Heart right ventricle (tissue), 16 donors: Measurements from ENCODE around the gene CCDC40. TPM values are rescaled to one million over a fixed set of nuclear protein-coding genes. Genes with fewer than 3 reads are reported as not detected.
A peak's percentile ranks its signal among the peaks of the same experiment; 100 is the strongest.

Source experiments
- ATAC-seq, 8 donors: fragments of 200-7000 bp; cut with Tn5 transposase; one replicate each; pipeline ENCODE4 v1.9.1; 2020; ENCODE audit warnings: mild to moderate bottlenecking in 8 of 8, moderate library complexity in 8 of 8, moderate number of reproducible peaks in 1 of 8
- DNase-seq, 2 donors: peaks; one replicate each; pipeline ENCODE4 v3.0.0-alpha.2; 2020
- H3K27ac ChIP-seq, 10 donors: fragments of 200-600 bp; sonication (generic) in 2 of 10; one replicate each; pipeline versions ENCODE4 v1.5.0 to v1.8.0; 2020 to 2022; ENCODE audit warnings: mild to moderate bottlenecking in 3 of 10
- H3K27me3 ChIP-seq, 7 donors: fragments of 200-600 bp; one replicate each; pipeline ENCODE4 v1.8.0; 2021 to 2022; ENCODE audit warnings: mild to moderate bottlenecking in 2 of 7
- H3K36me3 ChIP-seq, 9 donors: fragments of 200-600 bp; sonication (generic) in 1 of 9; one replicate each; pipeline versions ENCODE4 v1.5.0 to v1.8.0; 2020 to 2022; ENCODE audit warnings: mild to moderate bottlenecking in 2 of 9
- H3K4me1 ChIP-seq, 9 donors: fragments of 200-600 bp; sonication (generic) in 1 of 9; one replicate each; pipeline versions ENCODE4 v1.5.0 to v1.8.0; 2020 to 2022; ENCODE audit warnings: mild to moderate bottlenecking in 4 of 9
- H3K4me3 ChIP-seq, 10 donors: fragments of 200-600 bp; sonication (generic) in 2 of 10; one replicate each; pipeline versions ENCODE4 v1.5.0 to v1.8.0; 2020 to 2022; ENCODE audit warnings: mild to moderate bottlenecking in 7 of 10, moderate library complexity in 2 of 10
- H3K9me3 ChIP-seq, 11 donors: fragments of 200-600 bp in 10 of 11; sonication (generic) in 2 of 11; one replicate each; pipeline versions ENCODE4 v1.5.0 to v1.8.0; 2013 to 2022; ENCODE audit warnings: mild to moderate bottlenecking in 2 of 11, control low read depth in 1 of 11, moderate library complexity in 1 of 11
- WGBS, 2 donors: extraction: QIAGEN DNeasy Blood & Tissue Kit; methylation state at CpG; one replicate each; pipeline ENCODE4 v1.1.7; 2013; ENCODE audit warnings: inconsistent platforms in 1 of 2; 5-methylcytosine and 5-hydroxymethylcytosine counted together
- intact Hi-C, 10 donors: fragments of 100-400 bp; cut with DNase I; formaldehyde crosslinking; loops; one replicate each; pipeline versions ENCODE4 v1.11.1 to v1.14.2; 2022
- polyA plus RNA-seq, 2 donors: library from polyadenylated mRNA; stranded (reverse); fragments of 200-250 nt; gene quantifications; one replicate each; pipeline ENCODE4 v1.2.3, GENCODE V29; 2013
- total RNA-seq, 10 donors: library from RNA; stranded (reverse); fragmentation: NEBNext Ultra II Directional in 3 of 10; extraction: Animal tissue kit (Norgen Biotek cat#: 25700) in 3 of 10; gene quantifications; one replicate each; pipeline versions ENCODE4 v1.2.1 to v1.2.4, GENCODE V29; 2021 to 2023
- TF ChIP-seq, protein P1 (sequence below), 9 donors: fragments of 200-600 bp; sonication (generic) in 2 of 9; IDR thresholded peaks; one replicate each; pipeline versions ENCODE4 v1.5.0 to v1.8.0; 2021 to 2022; ENCODE audit warnings: antibody characterized with exemption in 9 of 9, mild to moderate bottlenecking in 5 of 9, moderate library complexity in 1 of 9
- donor health status: Arrhythmogenic right ventricular cardiomyopathy.
- donor health status: ischemic (EF 13 %, LVEDD 7.1; RV severe dilation, severe dysfunction).
- donor health status: healthy with polysubstance abuse.
- donor health status: DM: no; HTN: yes; CAD: no.
- donor health status: DM: no; HTN: no; CAD: no.
- donor health status: ischemic (EF 25% LVEDD 6.9; RV normal size, moderate dysfunction).
- donor health status: ischemic (EF 25% LVEDD 5.7; RV mildly dilated, moderate dysfunction).
- donor health status: healthy.
- donor health status: DM: yes; HTN: yes; CAD: no.
- donor health status: Ischemic cardiomyopathy.
- donor health status: ischemic (EF 35%, LVEDD 5.7; RV mildly dilated, moderate dysfunction).
- donor health status: nonischemic (EF 11% LVEDD 7.7; RV severe dilation, severe dysfunction).
- donor health status: DM: yes; HTN: yes; CAD: no.
- donor health status: PGD.
- donor health status: ischemic (EF 29% LVEDD 5.4; RV normal size, mild dysfunction).
- donor health status: nonischemic (EF 23%, LVEDD 6.1; RV moderate dilation, normal function).

CCDC40 gene
- total and polyA plus RNA-seq, 12 donors, result 2.0 to 8.9 (median 6.6) TPM

DNA sequence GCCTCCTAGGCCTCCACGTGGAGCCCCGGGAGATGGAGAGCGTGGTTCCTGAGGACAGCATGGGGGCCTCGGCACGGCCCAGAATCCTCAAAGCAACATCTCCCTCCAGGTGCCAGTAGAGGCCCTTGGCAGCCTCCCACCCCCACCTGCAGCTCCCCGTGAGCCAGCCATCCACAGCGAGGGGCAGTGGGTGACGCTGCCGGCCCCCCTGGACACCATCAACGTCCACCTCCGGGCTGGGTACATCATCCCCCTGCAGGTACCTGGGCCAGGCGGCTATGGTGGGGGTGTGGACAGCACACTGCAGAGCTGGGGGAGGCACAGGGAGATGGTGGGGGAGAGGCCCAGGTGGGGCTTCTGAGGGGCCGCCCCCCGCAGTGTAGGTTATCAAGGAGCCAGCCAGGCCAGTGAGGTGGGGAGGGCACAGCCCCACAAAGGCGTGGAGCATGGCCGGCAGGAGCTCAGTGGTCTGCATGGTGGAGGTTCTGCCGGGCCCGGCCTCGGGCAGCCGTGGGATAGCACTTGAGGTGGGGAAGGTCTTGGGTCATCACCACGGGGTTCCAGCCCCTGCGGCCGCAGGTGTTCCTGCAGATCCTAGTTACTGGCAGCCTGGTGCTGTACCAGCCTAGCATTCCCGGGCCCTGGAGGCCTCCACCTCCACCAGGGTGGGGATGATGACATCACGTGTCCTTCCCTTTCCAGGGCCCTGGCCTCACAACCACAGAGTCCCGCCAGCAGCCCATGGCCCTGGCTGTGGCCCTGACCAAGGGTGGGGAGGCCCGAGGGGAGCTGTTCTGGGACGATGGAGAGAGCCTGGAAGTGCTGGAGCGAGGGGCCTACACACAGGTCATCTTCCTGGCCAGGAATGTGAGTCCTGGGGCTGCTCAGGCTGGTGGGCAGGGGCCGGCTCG, 81.3 kb downstream of the CCDC40 start:
- H3K4me1 ChIP-seq, result no peaks in the 10 kb centered on the region
- intact Hi-C loops, result no loop called here
- 91 to 93% methylated on average over 31 of the region's 31 CpGs for WGBS, 2 donors
- H3K4me3 ChIP-seq, result no peak overlapping the region
- no peak overlapping the region for H3K27ac ChIP-seq
- H3K9me3 ChIP-seq, result peaks cover 0 to 8% (median 0%) of the 10 kb centered on the region in 11 donors
- no peaks in the 10 kb centered on the region for H3K27me3 ChIP-seq
- ATAC-seq, result peak in 2 of 8 donors; percentile 7 to 44
- peaks cover 0 to 28% (median 0%) of the 10 kb centered on the region in 9 donors for H3K36me3 ChIP-seq
- no peak for DNase-seq
- TF ChIP-seq, protein P1, sequence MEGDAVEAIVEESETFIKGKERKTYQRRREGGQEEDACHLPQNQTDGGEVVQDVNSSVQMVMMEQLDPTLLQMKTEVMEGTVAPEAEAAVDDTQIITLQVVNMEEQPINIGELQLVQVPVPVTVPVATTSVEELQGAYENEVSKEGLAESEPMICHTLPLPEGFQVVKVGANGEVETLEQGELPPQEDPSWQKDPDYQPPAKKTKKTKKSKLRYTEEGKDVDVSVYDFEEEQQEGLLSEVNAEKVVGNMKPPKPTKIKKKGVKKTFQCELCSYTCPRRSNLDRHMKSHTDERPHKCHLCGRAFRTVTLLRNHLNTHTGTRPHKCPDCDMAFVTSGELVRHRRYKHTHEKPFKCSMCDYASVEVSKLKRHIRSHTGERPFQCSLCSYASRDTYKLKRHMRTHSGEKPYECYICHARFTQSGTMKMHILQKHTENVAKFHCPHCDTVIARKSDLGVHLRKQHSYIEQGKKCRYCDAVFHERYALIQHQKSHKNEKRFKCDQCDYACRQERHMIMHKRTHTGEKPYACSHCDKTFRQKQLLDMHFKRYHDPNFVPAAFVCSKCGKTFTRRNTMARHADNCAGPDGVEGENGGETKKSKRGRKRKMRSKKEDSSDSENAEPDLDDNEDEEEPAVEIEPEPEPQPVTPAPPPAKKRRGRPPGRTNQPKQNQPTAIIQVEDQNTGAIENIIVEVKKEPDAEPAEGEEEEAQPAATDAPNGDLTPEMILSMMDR (IDR thresholded peaks at IDR 0.05), result no peak

DNA sequence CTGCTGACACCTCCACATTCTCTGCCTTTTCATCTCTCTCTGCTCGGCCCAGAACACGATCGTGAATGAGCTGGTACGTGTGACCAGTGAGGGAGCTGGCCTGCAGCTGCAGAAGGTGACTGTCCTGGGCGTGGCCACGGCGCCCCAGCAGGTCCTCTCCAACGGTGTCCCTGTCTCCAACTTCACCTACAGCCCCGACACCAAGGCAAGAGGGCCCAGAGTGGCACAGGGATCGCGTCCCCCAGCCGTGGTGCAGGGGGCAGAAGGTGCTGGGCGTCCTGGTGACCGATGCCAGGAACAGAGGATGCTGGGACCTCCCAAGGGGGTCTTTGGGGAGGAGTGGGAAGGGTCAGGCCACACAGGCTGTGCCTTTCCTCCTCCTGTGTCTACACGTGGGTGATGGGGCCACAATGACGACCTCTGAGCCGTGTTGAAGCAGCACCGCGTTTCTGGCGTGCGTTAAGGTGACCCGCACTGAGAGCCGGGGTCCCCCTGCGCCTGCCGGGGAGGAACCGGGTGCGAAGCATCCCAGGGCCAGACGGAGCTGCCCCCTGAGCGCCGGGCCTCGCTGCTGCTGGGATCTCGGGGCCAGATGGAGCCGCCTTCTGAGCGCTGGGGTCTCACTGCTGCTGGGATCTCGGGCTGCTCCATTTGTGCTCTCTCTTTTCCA, 82.3 kb downstream of the CCDC40 start:
- 91 to 92% methylated on average over 35 of the region's 35 CpGs for WGBS, 2 donors

DNA sequence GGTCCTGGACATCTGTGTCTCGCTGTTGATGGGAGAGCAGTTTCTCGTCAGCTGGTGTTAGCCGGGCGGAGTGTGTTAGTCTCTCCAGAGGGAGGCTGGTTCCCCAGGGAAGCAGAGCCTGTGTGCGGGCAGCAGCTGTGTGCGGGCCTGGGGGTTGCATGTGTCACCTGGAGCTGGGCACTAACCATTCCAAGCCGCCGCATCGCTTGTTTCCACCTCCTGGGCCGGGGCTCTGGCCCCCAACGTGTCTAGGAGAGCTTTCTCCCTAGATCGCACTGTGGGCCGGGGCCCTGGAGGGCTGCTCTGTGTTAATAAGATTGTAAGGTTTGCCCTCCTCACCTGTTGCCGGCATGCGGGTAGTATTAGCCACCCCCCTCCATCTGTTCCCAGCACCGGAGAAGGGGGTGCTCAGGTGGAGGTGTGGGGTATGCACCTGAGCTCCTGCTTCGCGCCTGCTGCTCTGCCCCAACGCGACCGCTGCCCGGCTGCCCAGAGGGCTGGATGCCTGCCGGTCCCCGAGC, 82.9 kb downstream of the CCDC40 start:
- Histone ChIP-seq H3K36me3 (peaks cover 0 to 21% (median 0%) of the 10 kb centered on the region in 9 donors), H3K27me3 (no peaks in the 10 kb centered on the region), H3K4me3 (no peak overlapping the region), H3K27ac (no peak overlapping the region), H3K4me1 (no peaks in the 10 kb centered on the region), H3K9me3 (peaks cover 0 to 8% (median 0%) of the 10 kb centered on the region in 11 donors)
- WGBS, 2 donors, result 93 to 94% methylated on average over 24 of the region's 24 CpGs
- TF ChIP-seq, protein P1 (IDR thresholded peaks at IDR 0.05), result no peak
- intact Hi-C loops, result no loop called here
- no peak for ATAC-seq
- no peak for DNase-seq

More for the DNA sequence above, 82.3 kb downstream of the CCDC40 start:
- ATAC-seq, result peak in 1 of 8 donors; percentile 40
- Histone ChIP-seq H3K4me1 (no peaks in the 10 kb centered on the region), H3K27me3 (no peaks in the 10 kb centered on the region), H3K36me3 (peaks cover 0 to 21% (median 0%) of the 10 kb centered on the region in 9 donors), H3K9me3 (peaks cover 0 to 8% (median 0%) of the 10 kb centered on the region in 11 donors), H3K4me3 (no peak overlapping the region), H3K27ac (no peak overlapping the region)
- intact Hi-C loops, result no loop called here
- TF ChIP-seq, protein P1 (IDR thresholded peaks at IDR 0.05), result no peak
- no peak for DNase-seq

DNA sequence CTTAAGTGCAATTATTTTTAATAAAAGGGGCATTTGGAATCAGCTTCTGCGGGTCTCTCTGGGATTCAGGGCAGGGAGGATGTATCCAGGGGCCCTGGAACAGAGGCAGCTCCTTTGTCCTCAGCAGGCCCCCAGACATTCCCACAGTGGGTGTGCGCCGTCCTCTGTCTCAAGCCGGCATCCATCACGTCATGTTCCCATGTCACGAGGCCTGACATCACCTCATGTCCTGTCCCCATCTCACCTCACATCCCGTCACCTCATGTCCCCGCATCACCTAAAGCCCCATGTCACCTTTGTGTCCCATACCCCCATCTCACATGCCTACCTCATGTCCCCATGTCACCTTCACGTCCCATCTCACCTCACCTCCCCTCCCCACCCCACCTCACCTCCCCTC, 83.4 kb downstream of the CCDC40 start:
- 87 to 90% methylated on average over 9 of the region's 9 CpGs for WGBS, 2 donors
- ATAC-seq (no peak), DNase-seq (no peak)
- H3K36me3 ChIP-seq, result peaks cover 0 to 21% (median 0%) of the 10 kb centered on the region in 9 donors
- no peaks in the 10 kb centered on the region for H3K4me1 ChIP-seq
- intact Hi-C loops, result loop anchor here in 1 of 10 donors (5.0 kb wide), 1 partner anchor 997 kb away; no protein-coding TSS in a partner anchor
- peaks cover 0 to 5% (median 0%) of the 10 kb centered on the region in 11 donors for H3K9me3 ChIP-seq
- H3K4me3 ChIP-seq, result no peak overlapping the region
- H3K27ac ChIP-seq, result no peak overlapping the region
- H3K27me3 ChIP-seq, result peaks cover 0 to 3% (median 0%) of the 10 kb centered on the region in 7 donors
- TF ChIP-seq, protein P1 (IDR thresholded peaks at IDR 0.05), result no peak
